DOHH2 (cell line): ENCODE data around the gene CACTIN.

Experiments
- H3F3A ChIP-seq: fragments of 200-600 bp; sonication (generic), shearing (Covaris generic); 2 replicates; pipeline ENCODE4 v1.6.0; 2016; ENCODE audit warnings: antibody characterized with exemption, mild to moderate bottlenecking; ENCODE audit not compliant: control insufficient read depth, insufficient read depth
- H3K27ac ChIP-seq: fragments of 200-600 bp; sonication (generic); 2 replicates; pipeline ENCODE4 v1.5.1; 2014; ENCODE audit warnings: low read depth, mild to moderate bottlenecking, low read length, moderate library complexity
- H3K27me3 ChIP-seq: fragments of 200-600 bp; sonication (generic); 2 replicates; pipeline ENCODE4 v1.6.1; 2014; ENCODE audit warnings: mild to moderate bottlenecking, low read length, mixed read lengths; ENCODE audit not compliant: control insufficient read depth
- H3K36me3 ChIP-seq: fragments of 200-600 bp; sonication (generic); 2 replicates; pipeline ENCODE4 v1.6.1; 2014; ENCODE audit warnings: mild to moderate bottlenecking, low read length, moderate library complexity, mixed read lengths; ENCODE audit not compliant: control insufficient read depth
- H3K4me1 ChIP-seq: fragments of 200-600 bp; sonication (generic); 2 replicates; pipeline ENCODE4 v1.6.1; 2014; ENCODE audit warnings: mild to moderate bottlenecking, low read length, mixed read lengths; ENCODE audit not compliant: control insufficient read depth
- H3K4me2 ChIP-seq: fragments of 200-600 bp; sonication (generic); 2 replicates; pipeline ENCODE4 v1.6.0; 2014; ENCODE audit warnings: mild to moderate bottlenecking, low read length, moderate library complexity
- H3K4me3 ChIP-seq: fragments of 200-600 bp; sonication (generic); 2 replicates; pipeline ENCODE4 v1.5.1; 2014; ENCODE audit warnings: mild to moderate bottlenecking, low read length, mixed read lengths
- H3K79me2 ChIP-seq: fragments of 200-600 bp; sonication (generic); 2 replicates; pipeline ENCODE4 v1.6.1; 2014; ENCODE audit warnings: mild to moderate bottlenecking, low read length, mixed read lengths; ENCODE audit not compliant: control insufficient read depth
- H3K9me2 ChIP-seq: fragments of 200-600 bp; sonication (generic); replicated peaks from 2 replicates; pipeline ENCODE4 v1.6.1; 2014; ENCODE audit warnings: mild to moderate bottlenecking, low read length, mixed read lengths; ENCODE audit not compliant: control insufficient read depth
- H3K9me3 ChIP-seq: fragments of 200-600 bp; sonication (generic); 2 replicates; pipeline ENCODE4 v1.6.1; 2014; ENCODE audit warnings: antibody characterized with exemption, low read length, mixed read lengths; ENCODE audit not compliant: control insufficient read depth, insufficient read depth
- H4K20me1 ChIP-seq: fragments of 200-600 bp; sonication (generic); 2 replicates; pipeline ENCODE4 v1.6.0; 2014; ENCODE audit warnings: low read depth, mild to moderate bottlenecking, antibody characterized with exemption, low read length, moderate library complexity; ENCODE audit not compliant: control insufficient read depth, insufficient read depth
- EZH2phosphoT487 ChIP-seq: fragments of 200-600 bp; sonication (generic); IDR thresholded peaks from 2 replicates; pipeline ENCODE4 v1.6.1; 2017; ENCODE audit warnings: borderline replicate concordance, mild to moderate bottlenecking, antibody characterized with exemption, low read length, moderate library complexity, mixed read lengths
- TF ChIP-seq, protein P1 (sequence below): fragments of 200-600 bp; sonication (generic); IDR thresholded peaks from one replicate; pipeline ENCODE4 v1.5.1; 2014; ENCODE audit warnings: antibody characterized with exemption, mild to moderate bottlenecking, low read depth, low read length; ENCODE audit not compliant: poor library complexity, severe bottlenecking

The CACTIN gene

DNA sequence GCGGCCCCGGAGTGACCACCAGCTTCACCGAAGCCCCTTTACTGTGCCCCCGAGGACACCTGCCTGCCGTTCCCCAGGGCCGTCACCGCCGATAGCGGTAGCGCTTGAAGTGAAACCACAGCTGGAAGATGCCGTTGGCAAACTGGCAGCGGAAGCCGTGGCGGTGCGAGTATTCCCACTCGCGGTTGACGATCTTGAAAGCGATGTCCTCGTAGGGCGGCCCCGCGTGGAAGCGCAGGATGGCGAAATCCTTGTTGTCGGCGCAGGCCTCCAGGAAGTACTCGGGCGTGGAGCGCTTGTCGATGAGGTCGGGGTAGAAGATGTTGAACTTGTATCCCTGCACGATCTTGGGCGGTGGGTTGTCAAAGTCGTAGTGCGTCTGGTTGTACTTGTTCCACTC, 14.7 kb downstream of the CACTIN start:
- Histone ChIP-seq H3K9me2 (no peaks in the 10 kb centered on the region), H3K36me3 (peaks cover 17% of the 10 kb centered on the region), H3K4me3 (no peak overlapping the region), H3K4me1 (peaks cover 18% of the 10 kb centered on the region), H3K4me2 (no peak overlapping the region), H3K27ac (no peak overlapping the region), H3F3A (no peaks in the 10 kb centered on the region), H4K20me1 (no peaks in the 10 kb centered on the region), H3K9me3 (no peaks in the 10 kb centered on the region), H3K79me2 (no peaks in the 10 kb centered on the region), H3K27me3 (peaks cover 5% of the 10 kb centered on the region)
- TF ChIP-seq EZH2phosphoT487, result no peak
- TF ChIP-seq, protein P1, sequence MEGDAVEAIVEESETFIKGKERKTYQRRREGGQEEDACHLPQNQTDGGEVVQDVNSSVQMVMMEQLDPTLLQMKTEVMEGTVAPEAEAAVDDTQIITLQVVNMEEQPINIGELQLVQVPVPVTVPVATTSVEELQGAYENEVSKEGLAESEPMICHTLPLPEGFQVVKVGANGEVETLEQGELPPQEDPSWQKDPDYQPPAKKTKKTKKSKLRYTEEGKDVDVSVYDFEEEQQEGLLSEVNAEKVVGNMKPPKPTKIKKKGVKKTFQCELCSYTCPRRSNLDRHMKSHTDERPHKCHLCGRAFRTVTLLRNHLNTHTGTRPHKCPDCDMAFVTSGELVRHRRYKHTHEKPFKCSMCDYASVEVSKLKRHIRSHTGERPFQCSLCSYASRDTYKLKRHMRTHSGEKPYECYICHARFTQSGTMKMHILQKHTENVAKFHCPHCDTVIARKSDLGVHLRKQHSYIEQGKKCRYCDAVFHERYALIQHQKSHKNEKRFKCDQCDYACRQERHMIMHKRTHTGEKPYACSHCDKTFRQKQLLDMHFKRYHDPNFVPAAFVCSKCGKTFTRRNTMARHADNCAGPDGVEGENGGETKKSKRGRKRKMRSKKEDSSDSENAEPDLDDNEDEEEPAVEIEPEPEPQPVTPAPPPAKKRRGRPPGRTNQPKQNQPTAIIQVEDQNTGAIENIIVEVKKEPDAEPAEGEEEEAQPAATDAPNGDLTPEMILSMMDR, result no peak

DNA sequence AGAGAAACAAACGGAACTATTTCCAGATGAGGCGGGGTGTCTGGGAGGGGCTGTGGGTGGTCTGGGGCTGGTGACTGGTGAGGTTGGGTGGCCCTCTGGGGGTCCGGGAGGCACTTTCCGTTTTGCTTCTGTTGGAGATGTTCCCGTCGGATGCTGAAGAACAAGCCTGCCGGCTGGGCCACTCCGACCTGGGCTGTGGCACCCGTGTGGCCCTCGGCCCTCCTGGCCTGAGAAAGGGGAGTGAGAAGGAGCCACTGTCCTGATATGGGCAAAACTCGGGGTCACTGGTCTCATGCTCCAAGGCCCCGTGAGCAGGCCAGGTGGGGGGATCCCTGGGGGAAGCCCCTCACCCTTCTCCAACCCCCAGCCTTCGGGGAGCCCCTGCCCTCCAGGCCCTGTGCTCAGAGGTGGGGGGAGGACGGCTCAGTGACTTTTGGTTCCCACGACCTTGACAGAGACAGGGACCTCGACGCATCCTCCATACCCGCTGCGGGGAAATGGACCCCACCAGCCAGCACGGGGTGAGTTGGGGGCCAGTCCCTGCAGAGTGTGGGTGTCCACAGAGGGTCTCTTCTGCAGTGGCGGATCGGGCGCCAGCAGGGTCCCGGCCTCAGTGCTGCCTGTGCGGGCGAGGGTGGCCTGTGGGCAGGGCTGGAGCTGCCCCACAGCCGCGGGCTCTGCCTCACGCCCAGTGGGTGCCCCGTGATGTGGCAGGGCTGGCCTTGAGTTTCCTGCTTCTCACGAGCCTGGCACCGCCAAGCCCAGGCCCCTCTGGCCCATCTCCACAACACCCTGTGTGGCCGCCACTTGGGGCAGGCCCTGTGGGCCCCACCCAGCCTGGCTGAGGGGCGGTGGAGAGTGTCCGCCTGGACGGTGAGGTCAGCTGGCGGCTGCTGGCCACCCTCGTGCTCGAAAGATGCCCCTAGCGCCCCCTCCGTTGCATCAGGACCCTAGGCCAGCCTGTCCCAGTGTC, 15.6 kb downstream of the CACTIN start:
- H3F3A ChIP-seq, result no peaks in the 10 kb centered on the region
- no peak overlapping the region for H3K4me2 ChIP-seq
- no peak overlapping the region for H3K4me3 ChIP-seq
- H3K79me2 ChIP-seq, result no peaks in the 10 kb centered on the region
- no peaks in the 10 kb centered on the region for H3K9me3 ChIP-seq
- H3K9me2 ChIP-seq, result no peaks in the 10 kb centered on the region
- H3K36me3 ChIP-seq, result peaks cover 17% of the 10 kb centered on the region
- H3K4me1 ChIP-seq, result peaks cover 26% of the 10 kb centered on the region
- TF ChIP-seq, protein P1, result no peak
- no peak for TF ChIP-seq EZH2phosphoT487
- no peaks in the 10 kb centered on the region for H4K20me1 ChIP-seq
- H3K27me3 ChIP-seq, result peaks cover 13% of the 10 kb centered on the region
- no peak overlapping the region for H3K27ac ChIP-seq

DNA sequence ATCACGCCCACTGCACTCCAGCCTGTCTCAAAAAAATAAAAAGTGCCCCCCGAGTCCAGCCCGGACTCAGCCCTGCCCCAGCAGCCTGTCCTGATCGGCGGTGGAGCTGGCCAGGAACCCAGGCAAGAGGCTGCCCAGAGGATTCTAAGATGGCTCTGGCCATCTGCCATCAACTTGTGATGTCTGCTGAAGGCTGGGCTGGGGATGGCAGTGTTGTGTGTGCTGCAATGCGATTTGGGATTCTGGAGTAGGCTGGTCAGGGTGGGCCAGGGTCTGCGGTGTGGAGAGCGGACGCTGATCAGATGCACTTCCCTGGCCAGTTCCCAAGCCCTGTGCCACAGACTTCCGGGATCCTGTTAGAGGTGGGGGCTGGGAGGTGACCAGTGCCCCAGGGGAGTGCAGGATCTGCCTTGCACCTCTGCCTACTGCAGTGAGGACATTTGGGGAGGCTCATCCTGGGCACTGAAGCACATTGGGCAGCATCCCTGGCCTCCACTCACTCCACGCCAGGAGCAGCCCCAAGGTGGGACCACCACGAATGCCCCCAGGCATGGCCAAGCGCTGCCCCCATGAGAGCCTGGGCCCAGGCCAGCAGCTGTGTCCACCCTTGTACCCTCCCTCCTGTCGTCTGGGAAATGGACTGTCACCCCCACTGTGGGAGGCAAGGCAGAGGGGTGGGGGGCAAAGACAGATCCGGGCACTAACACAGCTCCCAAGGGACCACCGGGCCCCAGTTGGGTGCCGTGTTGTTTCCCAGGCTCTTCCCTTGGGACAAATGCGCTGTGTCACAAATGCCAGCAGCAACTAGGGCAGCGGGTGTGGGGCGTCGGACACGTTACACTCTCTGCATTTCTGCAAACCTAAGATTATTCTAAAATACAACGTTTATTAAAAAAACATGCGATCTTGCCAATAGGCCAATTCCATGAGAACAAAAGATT, 16.5 kb downstream of the CACTIN start:
- no peak for TF ChIP-seq EZH2phosphoT487
- TF ChIP-seq, protein P1, result no peak
- Histone ChIP-seq H3K4me1 (peaks cover 36% of the 10 kb centered on the region), H3K27me3 (peaks cover 23% of the 10 kb centered on the region), H3K79me2 (no peaks in the 10 kb centered on the region), H3K4me3 (no peak overlapping the region), H3K36me3 (peaks cover 17% of the 10 kb centered on the region), H3K4me2 (no peak overlapping the region), H3F3A (no peaks in the 10 kb centered on the region), H4K20me1 (no peaks in the 10 kb centered on the region), H3K9me2 (no peaks in the 10 kb centered on the region), H3K9me3 (no peaks in the 10 kb centered on the region), H3K27ac (no peak overlapping the region)
